DLD1 (cell line): Measurements from ENCODE around the gene MICU2.

Experiments
- in situ Hi-C: cut with HindIII; loops from 2 replicates; pipeline ENCODE4 v1.10.0; 2017; ENCODE audit warnings: low sequenced_read_pairs

MICU2 gene

DNA sequence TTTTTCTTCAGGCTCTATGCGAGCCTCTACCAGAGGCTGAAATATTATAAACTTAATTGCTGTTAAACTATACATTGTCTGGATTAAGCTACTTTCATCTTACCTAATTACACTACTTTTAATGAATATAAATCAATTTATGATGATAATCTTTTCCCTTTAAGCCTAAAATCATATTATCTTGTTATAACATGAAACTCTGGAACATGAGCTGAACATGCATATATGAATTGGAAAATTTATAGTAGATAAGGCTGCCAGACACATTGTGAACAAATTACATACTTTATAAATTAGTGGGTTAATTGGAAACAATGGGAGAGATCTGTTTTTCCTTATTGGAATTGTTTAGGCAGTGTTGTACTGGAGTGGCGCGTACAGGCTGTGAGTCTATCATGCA is 99.6 kb downstream of the MICU2 start:
- in situ Hi-C loops, result no loop called here

DNA sequence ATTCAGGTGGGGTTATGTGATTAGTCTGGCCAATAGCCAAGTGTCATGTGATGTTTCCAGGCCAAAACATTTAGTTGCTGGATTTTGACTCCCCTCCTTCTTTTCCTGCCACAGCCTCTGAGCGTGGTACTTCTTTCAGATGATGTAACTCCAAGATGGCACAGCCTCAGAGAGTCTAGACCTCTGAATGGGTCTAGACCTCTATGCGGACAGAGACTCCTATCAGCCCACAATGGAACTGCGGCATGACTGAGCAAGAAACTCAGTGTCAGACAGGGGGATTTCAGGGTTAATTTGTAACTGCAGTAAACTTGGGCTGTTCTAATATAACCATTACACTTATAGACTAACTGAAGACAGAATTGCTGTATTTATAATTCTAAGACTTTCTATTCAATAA is 102.3 kb downstream of the MICU2 start:
- in situ Hi-C loops, result no loop called here

DNA sequence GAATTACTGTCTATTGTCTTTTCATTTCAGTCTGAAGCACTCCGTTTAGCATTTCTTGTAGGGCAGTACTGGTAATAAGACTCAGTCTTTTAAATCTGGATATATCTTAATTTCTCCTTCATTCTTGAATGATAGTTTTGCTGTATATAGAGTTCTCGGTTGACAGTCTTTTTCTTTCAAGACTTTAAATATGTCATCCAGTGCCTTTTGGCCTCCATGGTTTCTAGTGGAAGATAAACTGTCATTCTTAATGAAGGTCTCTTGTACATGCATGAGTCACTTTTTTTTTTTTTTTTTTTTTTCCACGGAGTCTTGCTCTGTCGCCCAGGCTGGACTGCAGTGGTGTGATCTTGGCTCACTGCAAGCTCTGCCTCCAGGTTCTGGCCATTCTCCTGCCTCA is 117.6 kb downstream of the MICU2 start:
- in situ Hi-C loops, result no loop called here

DNA sequence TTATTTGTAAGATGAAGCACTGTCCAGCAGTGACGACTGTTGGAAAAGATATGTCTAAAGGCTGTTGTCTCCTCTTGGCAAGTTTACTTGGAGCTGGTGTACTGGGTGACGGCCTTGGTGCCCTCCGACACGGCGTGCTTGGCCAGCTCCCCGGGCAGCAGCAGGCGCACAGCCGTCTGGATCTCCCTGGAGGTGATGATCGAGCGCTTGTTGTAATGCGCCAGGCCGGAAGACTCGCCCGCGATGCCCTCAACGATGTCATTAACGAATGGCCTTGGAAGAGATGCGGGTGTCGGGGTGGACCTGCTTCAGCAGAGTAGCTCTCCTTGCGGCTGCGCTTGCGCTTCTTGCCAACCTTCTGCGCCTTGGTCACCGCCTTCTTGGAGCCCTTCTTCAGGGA is 120.2 kb downstream of the MICU2 start:
- in situ Hi-C loops, result no loop called here

DNA sequence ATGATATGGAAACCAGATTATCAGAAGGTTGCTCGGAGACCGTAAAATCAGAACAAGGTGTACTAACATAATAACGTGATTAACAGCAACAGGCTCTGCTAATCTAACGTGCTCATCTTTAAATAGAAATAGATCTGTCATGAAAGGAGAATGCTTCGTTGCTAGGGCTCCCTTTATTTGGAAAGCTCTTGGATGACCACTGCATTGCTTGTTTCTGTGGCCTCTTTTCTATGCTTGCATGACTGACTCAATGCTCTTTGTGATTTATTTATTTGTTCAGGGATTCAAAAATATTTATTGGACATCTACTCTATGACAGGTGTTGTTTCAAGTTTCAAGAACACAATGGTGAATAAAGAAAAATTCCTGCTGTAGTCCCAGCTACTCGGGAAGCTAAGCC is 122.6 kb downstream of the MICU2 start:
- in situ Hi-C loops, result no loop called here

DNA sequence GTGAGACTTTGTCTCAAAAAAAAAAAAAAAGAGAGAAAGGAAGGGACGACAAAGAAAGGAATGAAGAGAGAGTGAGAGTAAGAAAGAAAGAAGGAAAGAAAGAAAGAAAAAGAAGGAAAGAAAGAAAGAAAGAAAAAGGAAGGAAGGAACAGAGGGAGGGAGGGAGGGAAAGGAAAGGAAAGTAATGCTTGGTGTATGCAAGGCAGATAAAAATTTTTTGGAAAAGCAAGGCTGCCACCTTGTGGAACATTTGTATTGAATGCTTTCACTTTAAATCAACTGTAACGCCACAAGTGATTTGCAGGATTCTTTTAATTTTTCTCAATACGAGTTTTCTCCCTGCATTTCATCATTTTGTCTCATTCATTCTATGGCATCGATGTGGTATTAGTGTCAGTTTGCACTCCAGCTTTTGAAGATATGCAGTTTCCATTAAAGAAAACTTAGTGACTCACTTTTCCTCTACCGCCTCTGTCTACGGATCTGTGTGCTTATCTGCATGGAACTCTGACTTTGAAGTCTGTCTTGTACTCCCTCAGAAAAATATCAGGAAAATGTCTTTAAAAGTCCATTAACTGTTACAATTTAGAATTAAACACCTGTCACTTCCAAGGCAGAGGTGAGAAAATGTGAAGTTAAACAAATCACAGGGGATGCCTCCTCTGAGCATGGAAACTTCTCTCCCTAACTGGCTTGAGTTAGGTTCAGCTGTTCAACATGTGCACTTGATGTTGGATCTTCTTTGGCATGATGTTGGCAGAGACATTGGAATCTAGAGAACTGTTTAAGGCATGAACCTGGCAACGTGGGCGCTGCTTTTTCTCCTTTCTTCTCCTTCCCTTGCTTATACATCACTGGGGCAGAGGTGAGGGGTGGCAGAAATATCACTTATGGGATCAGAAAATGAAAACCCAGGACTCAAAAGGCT is 124.8 kb downstream of the MICU2 start:
- in situ Hi-C loops, result no loop called here

DNA sequence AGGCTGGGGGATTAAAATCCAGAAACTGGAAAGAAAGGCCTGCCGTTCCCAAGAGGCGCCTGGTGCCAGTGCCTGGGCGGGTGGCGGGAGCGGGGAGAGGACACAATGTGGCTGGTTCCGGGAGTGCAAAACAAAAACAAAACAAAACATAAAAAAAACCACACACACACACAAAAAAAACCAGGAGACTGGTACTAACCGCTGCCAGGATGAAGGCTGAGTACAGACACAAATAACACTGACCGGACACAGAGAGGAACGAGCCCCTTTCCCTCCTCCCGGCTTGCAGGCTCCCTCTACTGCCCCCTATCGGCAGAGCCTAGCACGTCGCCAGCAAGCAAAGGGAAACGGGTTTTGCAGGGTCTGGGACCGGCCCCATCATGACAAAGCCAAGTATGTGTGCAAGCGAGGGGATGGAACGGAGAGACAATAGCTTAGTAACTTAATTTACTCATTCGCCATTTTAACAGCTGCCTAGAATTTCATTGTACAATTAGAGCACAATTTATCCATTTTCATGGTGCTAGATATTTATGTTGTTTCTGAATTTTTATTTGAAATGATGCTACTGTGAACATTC is 127.0 kb downstream of the MICU2 start:
- in situ Hi-C loops, result no loop called here

DNA sequence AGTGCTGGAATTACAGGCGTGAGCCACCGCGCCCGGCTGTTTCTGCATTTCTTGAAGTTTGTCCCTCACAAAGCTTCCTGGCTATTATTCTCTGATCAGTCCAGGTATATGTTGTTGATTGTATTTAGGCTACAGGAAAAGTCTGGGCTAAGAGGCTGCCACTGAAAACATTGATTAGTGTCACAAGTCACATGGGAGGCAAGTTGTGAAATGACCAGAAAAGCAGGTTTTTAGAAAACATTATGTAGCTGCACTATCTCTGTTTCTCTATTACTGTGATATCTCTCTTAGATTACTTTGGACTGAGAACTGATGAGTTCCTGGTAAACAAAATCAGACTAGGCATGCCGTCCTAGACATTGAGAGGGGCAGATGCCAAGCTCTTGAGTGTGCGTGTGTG is 128.9 kb downstream of the MICU2 start:
- in situ Hi-C loops, result no loop called here

DNA sequence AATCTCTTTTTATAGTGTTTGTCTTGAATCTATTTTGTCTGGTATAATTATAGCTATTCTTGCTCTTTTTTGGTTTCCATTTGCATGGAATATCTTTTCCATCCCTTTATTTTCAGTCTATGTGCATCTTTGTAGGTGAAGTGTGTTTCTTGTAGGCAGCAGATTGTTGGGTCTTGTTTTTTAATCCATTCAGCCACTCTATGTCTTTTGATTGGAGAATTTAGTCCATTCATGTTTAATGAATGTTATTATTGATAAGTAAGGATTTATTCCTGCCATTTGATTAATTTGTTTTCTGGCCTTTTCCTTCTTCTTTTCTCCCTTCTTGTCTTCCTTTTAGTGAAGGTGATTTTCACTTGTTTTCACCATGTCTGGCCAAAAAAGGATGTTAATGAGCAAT is 133.2 kb downstream of the MICU2 start:
- in situ Hi-C loops, result no loop called here

DNA sequence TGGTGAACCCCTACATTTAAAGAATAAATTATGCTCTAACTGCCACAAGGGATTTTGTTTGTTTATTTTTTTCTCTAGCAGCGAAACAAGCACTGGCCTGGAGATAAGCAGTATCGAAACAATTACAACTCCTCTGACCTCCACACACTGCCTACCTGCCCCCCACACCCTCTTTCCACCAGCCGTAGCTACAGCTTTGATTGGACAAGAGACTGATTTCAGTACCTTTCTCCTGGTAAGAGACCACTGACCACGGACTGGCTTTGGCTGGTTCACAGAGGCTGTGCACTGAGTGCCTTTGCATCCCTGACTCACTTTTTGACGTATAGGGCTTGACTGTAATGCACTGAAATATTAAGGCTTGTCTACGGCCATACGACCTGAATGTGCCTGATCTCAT is 137.4 kb downstream of the MICU2 start:
- in situ Hi-C loops, result no loop called here

DNA sequence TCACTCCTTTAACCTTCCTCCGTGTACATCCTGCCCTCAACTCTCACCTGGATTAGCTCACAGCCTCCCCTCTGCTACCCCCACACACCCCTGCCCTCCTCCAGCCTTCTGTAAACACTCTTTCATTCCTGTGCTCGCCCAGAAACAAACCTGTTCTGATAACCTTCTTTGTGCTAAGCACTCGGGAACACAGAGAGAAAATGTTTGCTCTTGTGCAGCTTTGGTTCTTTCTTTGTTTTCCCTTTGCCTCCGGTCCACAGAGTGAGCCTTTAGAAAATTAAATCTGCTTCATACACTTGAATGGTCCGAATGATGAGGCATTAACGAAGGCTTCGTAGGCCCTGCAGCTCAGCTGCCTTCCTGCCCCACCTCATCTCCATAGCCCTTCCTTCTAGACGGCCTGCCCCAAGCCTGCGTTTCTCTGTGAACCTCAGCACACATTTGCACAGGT is 138.2 kb downstream of the MICU2 start:
- in situ Hi-C loops, result no loop called here

DNA sequence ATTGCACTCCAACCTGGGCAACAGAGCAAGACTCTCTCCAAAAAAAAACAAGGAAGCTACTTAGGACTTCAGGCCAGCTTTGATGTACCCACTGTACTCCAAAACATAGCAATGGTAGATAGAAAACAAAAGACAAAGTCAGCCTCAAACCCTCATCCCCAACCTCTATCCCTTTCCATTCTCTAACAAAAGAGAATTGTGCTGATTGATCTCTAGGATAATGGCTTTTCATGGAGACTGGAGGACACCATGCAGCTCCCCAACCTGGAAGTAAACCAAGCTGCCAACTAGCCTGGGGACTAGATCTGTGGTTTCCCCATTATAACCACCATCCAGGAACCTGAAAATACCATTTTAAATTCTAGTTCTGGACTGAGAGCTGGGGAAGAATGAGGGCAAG is 140.5 kb downstream of the MICU2 start:
- in situ Hi-C loops, result no loop called here

DNA sequence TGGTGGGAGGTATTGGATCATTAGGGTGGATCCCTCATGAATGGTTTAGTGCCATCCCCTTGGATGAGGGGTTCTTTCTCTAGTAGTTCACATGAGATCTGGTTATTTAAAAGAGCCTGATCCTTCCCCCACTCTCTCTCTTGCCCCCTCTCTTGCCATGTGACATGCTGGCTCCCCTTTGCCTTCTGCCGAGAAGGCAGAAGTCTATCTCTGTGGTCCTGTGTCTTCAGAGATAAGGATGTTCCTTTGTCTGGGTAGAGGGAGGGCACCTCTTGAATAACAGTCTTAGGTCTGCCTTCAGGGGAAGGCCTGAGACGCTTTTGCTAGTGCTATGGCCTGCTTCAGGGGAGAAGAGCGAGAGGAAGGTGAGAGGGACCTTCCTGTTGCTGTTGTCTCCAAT is 142.8 kb downstream of the MICU2 start:
- in situ Hi-C loops, result no loop called here

DNA sequence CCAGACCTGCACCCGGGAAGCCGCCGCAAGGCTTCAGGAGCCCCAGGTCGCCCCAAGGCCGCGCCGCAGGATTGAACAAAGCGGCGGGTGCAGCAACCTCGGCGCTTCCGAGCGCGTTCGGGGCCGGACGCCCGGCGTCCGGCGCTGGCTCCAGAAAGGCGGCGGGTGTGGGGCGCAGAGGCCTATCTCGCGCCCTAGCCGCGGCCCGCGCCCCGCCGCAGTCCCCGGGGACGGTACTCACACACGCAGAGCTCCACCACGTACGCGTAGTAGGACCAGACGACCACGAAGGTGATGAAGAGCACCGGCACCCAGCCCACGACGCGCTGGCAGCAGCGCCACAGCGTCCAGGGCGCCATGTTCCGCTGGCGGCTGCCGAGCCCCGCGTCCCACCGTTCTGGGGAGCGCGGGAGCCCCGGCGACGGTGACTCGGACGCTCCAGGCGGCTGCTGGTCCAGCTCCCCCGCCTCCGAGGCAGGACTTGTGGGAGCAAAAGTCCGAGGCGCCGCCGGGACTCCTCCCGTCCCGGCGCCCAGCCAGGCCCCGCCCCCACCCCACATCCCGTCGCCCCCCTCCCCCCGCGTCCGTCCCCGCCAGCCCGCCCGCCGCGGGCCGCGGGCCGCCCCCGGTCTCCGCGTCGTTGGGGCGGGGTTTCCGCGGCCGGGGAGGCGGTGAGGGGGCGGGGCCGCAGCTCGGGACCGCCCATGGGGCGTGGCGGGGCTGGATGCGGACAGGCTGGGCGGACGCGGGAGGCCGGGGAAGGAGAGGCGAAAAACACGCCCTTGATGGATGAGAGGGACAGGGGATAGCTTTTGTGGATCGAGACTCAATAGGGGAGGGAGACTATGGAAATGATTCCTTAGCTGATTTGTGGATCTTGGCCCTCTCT is 144.9 kb downstream of the MICU2 start, which contains the start of gene ZDHHC20:
TSS of gene ZDHHC20 (minus strand) at position 491 of the 889 bp plus-strand sequence. CDS start at position 359, 132 bp downstream.
- in situ Hi-C loops, result no loop called here

DNA sequence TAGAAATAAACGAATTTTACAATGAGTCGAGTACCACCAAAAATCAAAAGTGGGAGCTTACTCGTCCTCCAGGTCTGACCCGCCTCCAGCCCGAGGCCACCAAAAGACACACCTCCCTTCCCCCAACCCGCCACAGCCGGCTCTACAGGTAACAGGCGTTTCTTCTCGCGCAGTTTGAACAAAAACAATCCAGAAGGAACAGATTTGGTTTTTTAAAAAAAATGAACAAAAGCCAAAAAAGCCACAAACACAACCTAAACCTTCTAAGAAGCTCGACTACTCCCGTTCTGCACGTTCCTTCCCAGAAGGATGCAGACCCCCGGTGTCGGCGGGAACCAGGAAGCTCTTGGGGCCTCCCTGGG is 145.5 kb downstream of the MICU2 start:
- in situ Hi-C loops, result no loop called here

DNA sequence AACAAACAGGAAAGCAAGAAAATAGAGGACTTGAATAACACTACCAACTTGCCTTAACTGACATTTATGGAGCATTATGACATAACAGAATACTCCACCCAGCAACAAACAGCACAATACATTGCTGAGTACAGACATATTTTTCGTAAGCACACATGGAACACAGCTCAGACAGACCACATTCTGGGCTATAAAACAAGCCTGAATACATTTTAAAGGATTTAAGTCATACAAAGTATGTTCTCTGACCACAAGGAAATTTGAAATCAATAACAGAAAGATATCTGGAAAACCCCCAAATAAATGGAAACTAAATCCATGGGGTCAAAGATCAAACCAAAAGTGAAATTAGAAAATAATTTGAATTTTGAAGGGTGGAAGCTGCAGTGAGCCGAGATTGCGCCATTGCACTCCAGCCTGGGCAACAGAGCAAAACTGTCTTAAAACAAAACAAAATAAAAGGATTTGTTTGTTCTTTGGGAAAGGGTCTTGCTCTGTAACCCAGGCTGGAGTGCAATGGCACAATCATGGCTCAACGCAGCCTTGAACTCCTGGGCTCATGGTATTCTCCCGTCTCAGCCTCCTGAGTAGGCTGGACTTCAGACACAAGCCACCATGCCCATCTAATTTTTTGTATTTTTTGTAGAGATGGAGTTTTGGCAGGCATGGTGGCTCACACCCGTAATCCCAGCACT is 150.4 kb downstream of the MICU2 start:
- in situ Hi-C loops, result no loop called here

DNA sequence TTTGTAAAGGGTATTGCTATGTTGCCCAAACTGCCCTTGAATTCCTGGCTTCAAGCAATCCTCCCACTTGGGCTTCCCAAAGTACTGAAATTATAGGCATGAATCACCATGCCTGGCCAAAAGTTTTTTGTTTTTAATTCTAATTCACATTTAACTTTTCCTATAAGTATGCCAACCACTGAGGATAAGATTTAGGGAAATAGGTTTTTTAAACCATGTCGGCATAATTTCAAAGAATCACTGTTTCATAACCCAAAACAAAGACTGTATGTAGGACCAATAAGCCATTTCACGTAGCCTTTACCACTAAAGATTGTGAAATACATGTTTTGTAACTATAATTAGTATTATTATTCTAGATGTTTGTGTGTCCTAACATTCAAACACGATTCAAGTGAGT is 153.0 kb downstream of the MICU2 start:
- in situ Hi-C loops, result no loop called here

DNA sequence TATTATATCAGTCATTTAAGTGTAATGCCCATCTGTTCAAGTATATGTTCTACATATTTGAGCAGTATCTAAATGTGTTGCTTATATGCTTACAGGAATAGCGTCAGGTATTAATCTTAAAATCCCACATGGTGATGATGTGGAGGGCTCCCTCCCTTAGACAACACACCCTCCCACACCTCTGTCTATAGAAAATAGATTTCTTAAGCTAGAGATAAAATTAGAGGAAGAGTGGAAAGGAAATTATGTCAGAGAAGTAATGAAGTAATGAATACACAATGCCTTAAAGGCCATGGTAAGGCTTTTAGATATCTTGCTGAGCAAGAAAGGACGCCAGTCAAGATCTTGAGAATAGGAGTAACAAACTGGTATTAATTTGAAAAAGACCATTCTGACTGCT is 157.3 kb downstream of the MICU2 start:
- in situ Hi-C loops, result no loop called here

DNA sequence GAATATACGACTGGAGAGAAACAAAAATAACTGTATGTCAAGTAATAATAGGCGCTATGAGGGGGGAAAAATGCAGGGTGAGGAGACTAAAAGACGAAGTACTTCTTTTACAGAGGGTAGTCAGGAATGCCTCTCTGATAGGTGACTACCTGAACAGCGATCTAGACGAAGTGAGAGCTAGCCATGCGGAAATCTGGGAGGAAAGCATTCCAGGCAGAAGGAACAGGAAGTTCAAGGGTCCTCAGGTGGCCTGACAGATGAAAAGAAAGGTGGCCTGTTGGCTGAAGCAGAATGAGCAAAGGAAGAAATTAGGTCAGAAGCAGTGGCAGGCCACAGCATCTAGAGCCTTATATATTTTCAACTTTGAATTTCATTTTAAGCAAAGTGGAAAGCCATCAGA is 158.2 kb downstream of the MICU2 start:
- in situ Hi-C loops, result no loop called here

DNA sequence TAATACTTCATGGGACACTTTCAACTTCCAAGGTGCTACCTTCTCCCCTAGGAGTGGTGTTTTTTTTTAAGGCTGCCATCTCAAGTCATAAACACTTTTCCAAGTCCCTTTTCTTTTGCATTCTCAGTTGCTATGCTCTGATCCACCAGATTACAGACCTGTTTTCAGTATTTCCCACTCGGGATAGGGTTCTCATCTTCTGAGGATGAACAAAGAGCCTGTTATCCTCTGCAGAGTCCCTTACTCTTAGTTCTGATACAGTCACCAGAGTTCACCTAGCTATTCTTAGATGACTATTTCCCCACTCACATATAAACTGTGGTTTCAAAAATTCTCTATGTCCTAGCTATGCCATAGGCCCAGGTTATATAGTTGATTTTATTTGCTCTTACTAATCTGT is 160.8 kb downstream of the MICU2 start:
- in situ Hi-C loops, result no loop called here
